Metanephros (tissue), 2 donors: ENCODE results near the gene SLC25A39. TPM values are rescaled to one million over a fixed set of nuclear protein-coding genes. Genes with fewer than 3 reads are reported as not detected.

Source experiments
- small RNA-seq: library from RNA; depleted of rRNA; stranded (forward); fragments of <200 nt; gene quantifications from one replicate; pipeline ENCODE3, GENCODE V24; 2014; ENCODE audit warnings: low replicate concordance
- total RNA-seq: library from RNA; depleted of rRNA; stranded (reverse); fragments of >200 nt; gene quantifications from one replicate; pipeline ENCODE4 v1.2.3, GENCODE V29; 2014

The SLC25A39 gene, protein sequence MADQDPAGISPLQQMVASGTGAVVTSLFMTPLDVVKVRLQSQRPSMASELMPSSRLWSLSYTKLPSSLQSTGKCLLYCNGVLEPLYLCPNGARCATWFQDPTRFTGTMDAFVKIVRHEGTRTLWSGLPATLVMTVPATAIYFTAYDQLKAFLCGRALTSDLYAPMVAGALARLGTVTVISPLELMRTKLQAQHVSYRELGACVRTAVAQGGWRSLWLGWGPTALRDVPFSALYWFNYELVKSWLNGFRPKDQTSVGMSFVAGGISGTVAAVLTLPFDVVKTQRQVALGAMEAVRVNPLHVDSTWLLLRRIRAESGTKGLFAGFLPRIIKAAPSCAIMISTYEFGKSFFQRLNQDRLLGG
- 168 TPM for total RNA-seq

DNA sequence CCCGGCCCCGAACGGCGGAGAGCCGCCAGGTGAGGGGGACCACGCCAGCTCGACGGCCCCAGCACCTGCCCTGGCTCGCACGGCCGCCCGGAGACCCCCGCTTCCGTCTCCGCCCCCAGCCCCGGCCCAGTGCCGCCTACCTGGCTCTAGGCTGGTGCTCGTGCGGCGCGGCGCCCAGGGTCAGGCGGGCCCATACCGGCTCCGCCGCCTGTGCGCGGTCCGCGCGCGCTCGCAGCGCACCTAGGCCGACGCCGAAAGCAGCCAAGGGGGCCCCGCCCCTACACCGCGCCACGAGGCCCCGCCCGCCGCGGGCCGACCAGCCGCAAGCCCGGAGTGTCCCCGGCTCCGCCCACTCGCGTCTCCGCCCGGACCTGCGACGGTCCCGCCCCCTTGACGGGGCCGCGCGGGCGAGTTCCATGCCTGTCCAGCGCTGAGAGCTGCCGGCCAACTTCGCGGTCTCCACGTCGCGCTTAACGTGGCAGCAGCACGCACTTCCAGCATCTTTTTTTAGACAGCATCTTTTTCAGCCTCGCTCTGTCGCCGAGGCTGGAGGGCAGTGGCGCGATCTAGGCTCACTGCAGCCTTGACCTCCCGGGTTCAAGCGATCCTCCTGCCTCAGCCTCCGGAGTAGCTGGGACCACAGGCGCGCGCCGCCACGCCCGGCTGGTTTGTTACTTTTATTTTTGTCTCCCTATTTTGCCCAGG is at the start of gene SLC25A39:
Gene SLC25A39 (minus strand): TSS at position 253 of the 705 bp plus-strand sequence. CDS start 1,261 bp downstream, outside the sequence.

DNA sequence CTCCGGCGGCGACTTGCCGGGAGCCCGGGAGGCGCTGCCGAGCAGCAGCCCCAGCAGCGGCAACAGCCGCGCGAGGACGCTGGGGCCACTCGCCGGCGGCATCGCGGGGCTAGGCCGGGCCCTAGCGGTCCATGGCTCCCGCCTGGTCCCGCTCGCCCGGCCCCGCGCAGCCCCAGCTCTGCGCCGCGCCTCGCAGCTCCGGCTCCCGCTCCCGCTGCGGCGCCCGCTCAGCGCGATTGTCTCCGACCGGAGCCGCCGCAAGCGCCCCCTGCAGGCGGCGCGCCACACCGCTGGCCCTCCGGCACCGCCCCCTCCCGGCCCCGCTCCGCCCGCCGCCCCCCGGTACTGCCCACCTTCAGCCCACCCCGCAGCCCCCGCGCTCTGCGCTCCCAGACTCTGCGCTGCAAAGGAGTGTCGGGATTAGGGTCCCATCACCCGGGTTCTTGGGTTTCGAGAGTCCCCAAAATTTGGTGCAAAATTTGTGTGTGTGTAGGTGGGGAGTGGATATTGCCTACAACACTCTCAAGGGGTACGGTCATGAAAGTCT is 39.1 kb upstream of the SLC25A39 start, which contains the start of gene FAM171A2:
Gene FAM171A2 (minus strand): TSS at position 241 of the 547 bp plus-strand sequence. CDS start 139 bp downstream, at position 102.

DNA sequence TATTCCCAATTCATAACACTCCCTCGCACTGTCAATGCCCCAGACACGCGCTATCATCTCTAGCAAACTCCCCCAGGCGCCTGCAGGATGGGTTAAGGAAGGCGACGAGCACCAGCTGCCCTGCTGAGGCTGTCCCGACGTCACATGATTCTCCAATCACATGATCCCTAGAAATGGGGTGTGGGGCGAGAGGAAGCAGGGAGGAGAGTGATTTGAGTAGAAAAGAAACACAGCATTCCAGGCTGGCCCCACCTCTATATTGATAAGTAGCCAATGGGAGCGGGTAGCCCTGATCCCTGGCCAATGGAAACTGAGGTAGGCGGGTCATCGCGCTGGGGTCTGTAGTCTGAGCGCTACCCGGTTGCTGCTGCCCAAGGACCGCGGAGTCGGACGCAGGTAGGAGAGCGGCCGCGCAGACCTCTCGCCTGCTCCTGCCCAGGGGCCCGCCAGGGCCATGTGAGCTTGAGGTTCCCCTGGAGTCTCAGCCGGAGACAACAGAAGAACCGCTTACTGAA is 20.4 kb upstream of the SLC25A39 start, which contains the start of gene GRN:
Gene GRN (plus strand): TSS at position 364 of the 515 bp plus-strand sequence. CDS start 3,863 bp downstream, outside the sequence.

DNA sequence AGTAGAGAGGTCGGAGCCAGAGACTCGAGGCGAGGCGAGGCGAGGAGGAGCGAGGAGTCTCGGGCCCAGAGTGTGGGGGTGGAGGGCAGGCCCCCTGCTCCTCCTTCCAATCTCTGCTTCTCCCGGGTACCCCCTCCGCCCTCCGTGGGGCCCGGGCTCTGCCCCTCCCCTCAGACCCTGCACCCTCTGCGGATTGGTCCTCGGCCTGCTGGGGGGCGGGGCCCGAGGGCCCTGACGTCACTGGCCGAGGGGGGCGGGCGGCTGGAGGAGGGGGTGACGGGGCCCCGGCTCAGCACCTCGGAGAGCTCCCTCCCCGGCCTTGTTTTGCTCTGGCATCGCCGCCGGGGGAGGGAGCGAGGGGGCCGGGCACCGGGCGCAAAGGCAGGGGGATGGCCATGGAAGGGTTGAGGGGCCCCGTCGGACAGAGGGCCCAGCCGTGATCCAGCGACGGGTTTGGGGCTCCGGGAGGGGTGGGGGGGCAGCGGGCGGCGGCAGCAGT is 16.3 kb downstream of the SLC25A39 start, which contains the start of gene RUNDC3A:
Gene RUNDC3A (plus strand): TSS at position 282 of the 499 bp plus-strand sequence. CDS start 232 bp downstream, outside the sequence.

Small RNAs within 50 kb of the gene (small RNA-seq; reads per million reads assigned to genes)
- gene RF00012 = not detected
- gene RN7SL507P = 0.07 reads per million
- gene RNU6-453P = not detected

Other genes starting within 250 kb of the SLC25A39 start
- 74.9 TPM for gene HDAC5, start 201.2 kb downstream of the SLC25A39 start, total RNA-seq
- gene HROB, start 182.9 kb downstream of the SLC25A39 start, total RNA-seq = 2.5 TPM
- 5.7 TPM for gene ASB16, start 154.1 kb downstream of the SLC25A39 start, total RNA-seq
- gene TMUB2, start 137.9 kb downstream of the SLC25A39 start, total RNA-seq = 36.3 TPM
- 34.6 TPM for gene ATXN7L3, start 124.9 kb downstream of the SLC25A39 start, total RNA-seq
- 75.9 TPM for gene UBTF, start 105.1 kb downstream of the SLC25A39 start, total RNA-seq
- gene SLC4A1, start 56.7 kb downstream of the SLC25A39 start, total RNA-seq = 72.8 TPM
- gene RUNDC3A, start 16.2 kb downstream of the SLC25A39 start, total RNA-seq = 6.0 TPM
- gene GRN, start 20.5 kb upstream of the SLC25A39 start, total RNA-seq = 232 TPM
- gene FAM171A2, start 39.0 kb upstream of the SLC25A39 start, total RNA-seq = 24.0 TPM
- 9.3 TPM for gene ITGA2B, start 64.8 kb upstream of the SLC25A39 start, total RNA-seq
- 40.3 TPM for gene GPATCH8, start 178.6 kb upstream of the SLC25A39 start, total RNA-seq
- gene FZD2, start 232.7 kb upstream of the SLC25A39 start, total RNA-seq = 37.4 TPM